ENCODE results near the gene KBTBD4. TPM values are rescaled to one million over a fixed set of nuclear protein-coding genes. Genes with fewer than 3 reads are reported as not detected.
"Not testable (repeated sequence)": the region's sequence is repeated elsewhere in the genome, so short reads cannot be mapped to it uniquely, and the experiment has no call there.

KBTBD4 gene
- total and polyA plus RNA-seq, 2 of the 13 experiments (the other 11 are each of a cell fraction or from before 2014, with no cell fraction given), result 8.5 to 12.8 TPM

GRCh38 chr11:47531666-47532065 lies 47.1 kb downstream of the KBTBD4 start (continued):
- TF ChIP-seq ZBTB2 (CRISPR knock-in tag; IDR thresholded peaks at IDR 0.05; ENCODE audit: low read depth) (no peak), ZNF550 (CRISPR knock-in tag; IDR thresholded peaks at IDR 0.05; ENCODE audit: borderline replicate concordance) (no peak), KLF12 (CRISPR knock-in tag; IDR thresholded peaks at IDR 0.05; ENCODE audit: borderline replicate concordance) (no peak), ARNTL (CRISPR knock-in tag; IDR thresholded peaks at IDR 0.05) (no peak), PRDM4 (CRISPR knock-in tag; IDR thresholded peaks at IDR 0.05; ENCODE audit: borderline replicate concordance) (no peak), ERF (CRISPR knock-in tag; IDR thresholded peaks at IDR 0.05) (no peak)

DNA sequence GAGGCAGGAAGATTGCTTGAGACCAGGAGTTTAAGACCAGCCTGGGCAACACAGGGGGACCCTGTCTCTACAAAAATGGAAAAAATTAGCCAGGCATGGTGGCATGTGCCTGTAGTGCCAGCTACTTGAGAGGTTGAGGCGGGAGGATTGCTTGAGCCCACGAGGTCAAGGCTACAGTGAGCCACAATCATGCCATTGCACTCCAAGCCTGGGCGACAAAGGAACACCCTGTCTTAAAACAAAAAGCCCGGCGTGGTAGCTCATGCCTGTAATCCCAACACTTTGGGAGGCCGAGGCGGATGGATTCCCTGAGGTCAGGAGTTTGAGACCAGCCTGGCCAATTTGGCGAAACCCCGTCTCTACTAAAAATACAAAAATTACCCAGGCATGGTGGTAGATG lies 48.0 kb downstream of the KBTBD4 start:
- in situ Hi-C loops (cut with HindIII; ENCODE audit: extremely low pct_ligation_motif_present, low pct_unique_long_range_greater_than_20kb); FAIRE-seq; H3K27me3 ChIP-seq (ENCODE audit: control insufficient read depth in 1 of 2, insufficient read depth in 2 of 2, low read length in 2 of 2); H3K36me3 ChIP-seq (replicated peaks in 1 of 2; ENCODE audit: control insufficient read depth in 1 of 2, insufficient read depth in 2 of 2, low read length in 2 of 2); DNase-seq (ENCODE audit: low spot score); H3K9ac ChIP-seq (ENCODE audit: insufficient read depth, low read depth, low read length); H3K4me2 ChIP-seq (ENCODE audit: low read depth, low read length); ATAC-seq; POLR2A ChIA-PET; H2AFZ ChIP-seq (ENCODE audit: low read length); intact Hi-C loops (cut with micrococcal nuclease; ENCODE audit: unreplicated experiment); BruUV-seq (replicated peaks); CTCF ChIA-PET (ENCODE audit: low intra/inter-chr PET ratio, low total read pairs); H3K4me3 ChIP-seq (replicated peaks in 1 of 3; ENCODE audit: insufficient read depth in 1 of 3, low read depth in 2 of 3, low read length in 3 of 3); H3K27ac ChIP-seq (ENCODE audit: extremely low read length, insufficient read depth, low read length); H3K9me3 ChIP-seq (ENCODE audit: low read length): not testable (repeated sequence)
- peaks cover 58% of the 10 kb centered on the region for H4K20me1 ChIP-seq (ENCODE audit: insufficient read depth, low read length)
- H3K79me2 ChIP-seq (ENCODE audit: insufficient read depth, low read length), result peaks cover 94% of the 10 kb centered on the region
- H3K4me1 ChIP-seq (ENCODE audit: insufficient read depth, low read length), result peaks cover 63% of the 10 kb centered on the region
- 92% methylated on average over 9 of the region's 9 CpGs for WGBS (ENCODE audit: low lambda C conversion rate)
